Daoy (cell line): Measurements from ENCODE around the gene ABCC8. TPM values are rescaled to one million over a fixed set of nuclear protein-coding genes. Genes with fewer than 3 reads are reported as not detected.

Experiments
- DNase-seq: peaks from one replicate; pipeline ENCODE4 v3.0.0-alpha.2; 2015; ENCODE audit warnings: low read depth
- total RNA-seq: library from RNA; depleted of rRNA; stranded (reverse); fragments of >200 nt; shearing (Covaris generic); gene quantifications from 2 replicates; pipeline ENCODE4 v1.2.3, GENCODE V29; 2014

Gene ABCC8
- total RNA-seq, 1 experiment from 2014 or later, result not detected

- DNase-seq, result no peak
Observed at GRCh38 chr11:17506314-17506713, 29.7 kb upstream of the ABCC8 start.

- no peak for DNase-seq
Observed at GRCh38 chr11:17505146-17505545, 28.5 kb upstream of the ABCC8 start.

- DNase-seq, result peak; percentile 67
Observed at GRCh38 chr11:17504330-17505107, 27.9 kb upstream of the ABCC8 start.

DNA sequence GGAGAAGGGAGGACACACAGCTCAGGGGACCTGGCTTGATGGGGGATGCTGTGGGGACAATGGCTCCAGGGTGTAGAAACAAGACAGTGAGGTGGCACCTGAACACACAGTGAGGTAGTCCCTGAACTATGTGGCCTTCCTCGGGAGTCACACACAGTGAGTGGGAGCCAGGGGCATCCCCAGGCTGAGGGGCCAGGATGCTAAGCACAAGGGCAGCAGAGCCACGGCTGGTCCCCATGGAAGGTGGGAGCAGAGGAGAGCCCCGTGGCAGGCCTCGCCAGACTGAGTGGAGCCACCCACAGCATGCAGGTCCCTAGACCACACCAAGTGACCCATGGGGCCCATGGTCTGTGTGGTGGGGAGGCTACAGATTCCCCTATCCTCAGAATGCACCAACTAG lies 26.0 kb upstream of the ABCC8 start:
- no peak for DNase-seq

GRCh38 chr11:17500673-17501072 lies 24.0 kb upstream of the ABCC8 start:
- no peak for DNase-seq

DNA sequence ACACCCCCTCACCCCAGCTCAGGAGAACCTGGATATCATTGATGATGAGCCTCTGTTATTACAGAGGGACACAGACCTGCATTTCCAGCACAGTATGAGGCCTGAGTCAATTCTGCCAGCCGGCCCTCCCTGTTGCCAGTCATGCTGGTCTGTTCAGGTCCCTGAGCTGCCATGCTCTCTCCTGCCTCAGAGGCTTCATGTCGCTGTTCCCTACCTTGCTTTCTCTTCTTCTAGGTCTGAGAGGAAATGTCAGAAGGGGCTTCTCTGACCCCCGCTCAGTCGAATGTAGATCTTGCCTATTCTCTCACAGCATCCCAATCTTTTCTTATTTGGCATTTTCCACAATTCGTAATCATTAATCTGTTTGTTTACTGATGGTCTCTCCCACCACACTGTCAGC lies 21.8 kb upstream of the ABCC8 start:
- peak; percentile 34 for DNase-seq

GRCh38 chr11:17498058-17498457 lies 21.4 kb upstream of the ABCC8 start:
- no peak for DNase-seq

GRCh38 chr11:17496406-17496805 lies 19.8 kb upstream of the ABCC8 start:
- DNase-seq, result no peak

- DNase-seq, result no peak
Observed at GRCh38 chr11:17494019-17494418, 17.4 kb upstream of the ABCC8 start.

DNA sequence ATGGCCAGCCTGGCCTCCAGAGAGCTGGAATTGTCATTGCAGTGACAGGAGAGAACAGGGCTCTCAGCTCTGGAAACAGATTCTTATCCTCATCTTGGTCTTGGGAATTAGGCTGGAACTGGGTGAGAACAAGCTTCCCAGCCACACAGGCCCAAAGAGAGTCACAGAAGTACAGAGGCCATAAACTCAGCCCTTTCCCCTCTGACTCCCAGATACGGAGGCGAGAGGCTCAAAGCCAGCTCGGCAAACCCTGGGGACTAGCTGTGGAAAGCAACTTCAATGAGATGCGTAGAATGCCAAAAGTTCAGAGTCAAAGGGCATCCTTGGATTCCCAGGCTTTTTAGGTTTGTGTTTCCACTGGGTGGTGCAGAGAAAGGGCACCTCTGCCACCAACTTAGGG lies 14.3 kb upstream of the ABCC8 start:
- no peak for DNase-seq

GRCh38 chr11:17490232-17490631 lies 13.6 kb upstream of the ABCC8 start:
- no peak for DNase-seq

DNA sequence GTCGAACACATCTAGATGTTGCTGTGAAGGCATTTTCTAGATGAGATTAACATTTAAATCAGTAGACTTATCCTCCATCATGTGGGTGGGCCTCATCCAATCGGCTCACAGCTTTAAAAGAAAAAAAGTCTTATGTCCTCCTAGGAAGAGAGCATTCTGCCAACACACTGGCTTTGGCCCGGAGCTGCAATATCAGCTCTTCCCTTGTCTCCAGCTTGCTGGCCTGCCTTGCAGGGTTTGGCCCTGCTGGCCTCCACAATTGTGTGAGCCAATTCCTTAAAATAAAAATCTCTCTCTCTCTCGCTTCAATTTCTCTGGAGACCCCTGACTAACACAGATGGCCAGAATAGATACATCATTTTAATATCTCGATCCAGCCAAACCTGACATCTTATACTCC lies 13.1 kb upstream of the ABCC8 start:
- no peak for DNase-seq

- no peak for DNase-seq
Observed at GRCh38 chr11:17488563-17488962, 11.9 kb upstream of the ABCC8 start.

GRCh38 chr11:17486646-17487045 lies 10.0 kb upstream of the ABCC8 start:
- no peak for DNase-seq

DNA sequence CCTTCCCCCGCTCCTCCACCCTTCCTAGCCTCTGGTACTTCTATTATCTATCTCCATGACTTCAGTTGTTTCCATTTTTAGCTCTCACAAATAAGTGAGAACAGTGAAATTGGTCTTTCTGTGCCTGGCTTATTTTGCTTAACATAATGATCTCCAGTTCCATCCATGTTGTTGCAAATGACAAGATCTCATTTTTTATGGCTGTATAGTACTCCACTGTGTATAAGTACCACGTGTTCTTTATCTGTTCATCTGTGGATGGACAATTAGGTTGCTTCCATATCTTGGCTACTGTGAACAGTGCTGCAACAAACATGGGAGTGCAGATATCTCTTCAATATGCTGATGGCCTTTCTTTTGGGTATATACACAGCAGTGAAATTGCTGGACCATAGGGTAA lies 6.9 kb upstream of the ABCC8 start:
- DNase-seq, result no peak

DNA sequence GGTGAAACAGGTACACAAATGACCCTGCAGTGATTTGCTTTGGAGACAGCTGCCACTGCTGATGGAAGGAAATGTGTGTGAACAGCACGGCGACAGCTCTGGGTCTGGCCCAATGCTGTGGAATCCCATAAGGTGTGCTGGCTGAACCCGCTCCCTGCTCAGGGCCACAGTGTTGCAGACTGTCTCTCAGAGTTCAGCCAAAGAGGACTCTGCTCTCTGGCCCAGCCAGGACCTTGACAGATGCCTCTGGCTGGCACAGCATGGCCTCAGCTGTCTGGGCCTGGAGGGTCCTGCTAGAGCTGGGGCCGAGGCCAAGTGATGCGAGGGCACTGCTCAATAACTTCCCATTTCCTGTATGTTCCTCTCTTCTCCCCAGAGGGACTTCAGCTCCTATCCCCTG lies 5.3 kb upstream of the ABCC8 start:
- DNase-seq, result no peak

- DNase-seq, result peak; percentile 47
Observed at GRCh38 chr11:17479284-17480214, 2.9 kb upstream of the ABCC8 start.

GRCh38 chr11:17478070-17478469 lies 1.4 kb upstream of the ABCC8 start:
- DNase-seq, result no peak

DNA sequence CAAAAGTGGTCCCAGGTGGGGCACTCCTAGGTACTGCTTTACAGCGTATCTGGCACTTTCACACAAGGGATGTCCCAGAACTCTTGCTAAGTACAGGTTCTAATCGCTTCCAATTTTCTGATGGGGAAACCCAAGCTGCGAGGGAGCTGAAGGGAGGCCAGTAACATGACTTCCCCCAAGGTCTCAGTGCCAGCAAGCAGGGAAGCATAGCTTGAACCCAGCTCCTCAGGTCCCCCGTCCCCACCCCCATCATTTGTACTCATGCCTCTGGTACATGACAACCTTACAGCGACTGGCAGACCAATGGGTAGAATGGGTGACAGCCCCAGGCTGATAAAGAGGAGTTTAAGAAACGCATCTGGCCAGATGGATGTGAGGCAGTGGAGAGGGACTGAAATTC lies 716 bp upstream of the ABCC8 start:
- DNase-seq, result no peak

DNA sequence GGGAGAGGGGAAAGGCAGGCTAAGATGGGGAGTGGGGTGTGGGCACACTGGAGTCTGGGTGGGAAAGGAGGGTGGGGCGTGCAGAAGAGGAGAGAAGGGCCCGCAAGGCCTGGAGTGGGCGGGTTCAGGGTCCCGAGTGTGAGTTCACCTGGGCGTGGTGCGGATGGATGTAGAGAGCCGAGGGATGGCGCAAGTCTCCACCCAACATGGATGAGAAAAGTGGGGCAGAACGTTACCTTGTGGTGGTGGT lies 364 bp upstream of the ABCC8 start:
- DNase-seq, result no peak

DNA sequence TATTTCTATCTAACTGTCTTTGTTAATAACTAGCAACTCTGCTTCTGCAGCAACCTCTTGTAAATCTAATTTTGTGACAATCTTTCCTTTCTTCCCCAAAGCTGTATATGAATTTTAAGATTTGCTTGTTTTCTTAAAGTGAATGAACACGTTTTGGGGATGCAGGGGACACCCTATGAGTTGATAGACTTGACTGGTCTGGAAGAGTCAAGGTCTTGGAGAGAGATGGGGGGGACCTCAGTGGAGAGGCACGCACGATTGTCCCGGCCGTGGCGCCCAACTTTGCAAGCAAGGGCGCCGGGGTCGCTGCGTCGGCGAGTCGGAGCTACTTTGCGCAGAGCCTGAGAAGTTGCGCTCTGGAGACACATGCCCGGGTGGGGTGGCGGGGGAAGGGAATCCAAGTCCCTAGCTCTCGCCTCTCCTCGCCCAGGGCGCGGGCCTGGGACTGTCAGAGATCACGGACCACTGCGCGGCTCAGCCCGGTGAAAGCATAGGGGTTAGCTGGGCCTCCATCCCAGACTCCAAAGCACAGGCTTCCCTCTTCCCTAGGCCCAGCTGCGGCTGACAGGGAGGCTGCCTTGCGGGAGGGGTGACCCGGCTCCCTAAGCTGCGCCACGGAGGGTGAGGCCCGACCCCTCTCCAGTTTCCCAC lies 854 bp downstream of the ABCC8 start:
- no peak for DNase-seq

DNA sequence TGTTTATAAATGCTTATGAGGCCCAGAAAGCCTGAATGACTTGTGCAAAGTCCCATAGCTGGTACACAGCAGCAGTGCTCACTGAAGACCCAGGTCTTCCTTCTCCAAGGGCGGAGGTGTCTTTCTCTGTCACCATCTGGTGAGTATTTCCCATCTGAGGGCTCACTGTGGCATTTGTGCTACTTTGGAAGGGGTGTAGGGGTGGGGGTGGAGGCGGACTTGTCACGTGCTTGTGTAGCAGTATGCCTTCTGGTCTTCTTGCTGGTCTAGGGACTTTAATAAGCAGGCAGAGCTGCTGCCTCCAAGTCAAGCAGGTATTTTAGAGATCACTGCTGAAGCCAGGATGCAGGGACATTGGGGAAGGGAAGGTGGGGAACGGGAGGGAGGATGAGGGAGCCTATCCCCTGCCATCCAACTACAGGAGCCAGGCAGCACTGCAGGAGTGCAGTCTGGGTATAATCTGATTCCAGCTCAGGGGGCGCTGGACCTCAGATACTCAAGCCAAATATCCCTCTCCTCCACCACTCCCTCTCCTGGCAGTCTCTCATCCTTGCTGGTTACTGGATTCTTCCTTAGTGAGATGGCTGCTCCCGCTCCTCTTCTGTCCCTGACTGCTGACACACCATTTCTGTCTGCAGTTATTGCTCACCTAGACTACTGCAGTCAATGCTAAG lies 3.4 kb downstream of the ABCC8 start:
- DNase-seq, result peak; percentile 43
